ENCODE measurements around the gene BACE2. TPM values are rescaled to one million over a fixed set of nuclear protein-coding genes. Genes with fewer than 3 reads are reported as not detected.

BACE2 gene
- total and polyA plus RNA-seq, 4 donors: 9.2 to 36.0 (median 28.2) TPM

DNA sequence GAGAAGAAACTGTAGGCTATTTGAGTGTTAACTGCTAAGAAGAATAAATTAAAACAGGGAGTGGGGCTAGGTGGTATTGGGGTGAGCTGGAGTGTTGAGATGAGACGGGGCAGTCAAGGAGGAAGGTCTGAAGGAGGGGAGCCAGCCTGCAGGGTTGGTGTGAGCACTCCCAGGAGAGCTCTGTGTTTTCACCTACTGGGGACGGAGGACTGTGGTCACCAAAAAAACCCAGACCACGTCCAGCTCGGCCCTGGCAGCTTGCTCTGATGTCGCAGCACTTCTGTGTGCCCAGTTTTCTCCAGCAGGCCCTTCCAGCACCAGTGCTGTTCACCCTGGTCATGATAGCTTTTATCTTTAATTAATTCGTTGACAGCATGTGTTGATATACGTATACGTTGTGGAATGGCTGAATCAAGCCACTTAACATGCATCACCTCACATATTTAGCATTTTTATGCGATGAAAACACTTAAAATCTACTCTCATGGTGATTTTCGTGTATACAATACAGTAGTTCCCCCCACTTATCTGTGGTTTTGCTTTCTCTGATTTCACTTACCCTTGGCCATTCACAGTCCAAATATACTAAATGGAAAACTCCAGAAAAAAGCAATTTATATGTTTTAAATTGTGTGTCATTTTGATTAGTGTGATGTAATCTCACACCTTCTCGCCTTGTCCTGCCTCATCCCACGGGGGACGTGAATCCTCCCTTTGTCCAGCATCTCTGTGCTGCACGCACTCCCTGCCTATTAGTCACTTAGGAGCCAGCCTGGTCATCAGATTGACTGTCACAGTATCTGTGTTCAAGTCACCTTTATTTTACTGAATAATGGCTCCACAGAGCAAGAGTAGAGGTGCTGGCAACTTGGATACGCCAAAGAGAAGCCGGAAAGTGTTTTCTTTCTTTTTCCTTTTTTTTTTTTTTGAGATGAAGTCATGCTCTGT, 161.0 kb downstream of the BACE2 start:
- 72% methylated on average over 11 of the region's 16 CpGs for WGBS (ENCODE audit: insufficient coverage)
- Histone ChIP-seq H3K36me3 (ENCODE audit: control insufficient read depth, insufficient read depth, low read length) (no peaks in the 10 kb centered on the region), H3K9me3 (ENCODE audit: control insufficient read depth, insufficient read depth, low read length) (no peaks in the 10 kb centered on the region), H3K4me1 (ENCODE audit: control insufficient read depth, insufficient read depth, low read length) (no peaks in the 10 kb centered on the region), H3K27me3 (ENCODE audit: control insufficient read depth, insufficient read depth, low read length) (no peaks in the 10 kb centered on the region), H3K27ac (ENCODE audit: low read depth, low read length) (no peak overlapping the region), H3K4me3 (ENCODE audit: low read depth, low read length) (no peak overlapping the region)
- DNase-seq (ENCODE audit: low read depth in 4 of 6, low spot score in 6 of 6): no peak

Small RNAs within 50 kb of the gene (small RNA-seq; reads per million reads assigned to genes)
- gene MIR3197 (ENCODE audit: low replicate concordance): not detected

Other genes starting within 250 kb of the BACE2 start
- 1 to 10 TPM in 1 of 2 donors, under 1 TPM in 1; 0.59 to 1.7 TPM for gene FAM3B, start 148.6 kb downstream of the BACE2 start, total RNA-seq
- gene FAM3B, start 148.6 kb downstream of the BACE2 start, polyA plus RNA-seq (ENCODE audit: insufficient read length in 2 of 2): under 1 TPM; 0.24 to 0.65 TPM
- gene MX2, start 193.9 kb downstream of the BACE2 start, total RNA-seq: 1 to 10 TPM; 1.1 to 3.2 TPM
- 1 to 10 TPM in 1 of 2 donors, under 1 TPM in 1; 0.90 to 1.3 TPM for gene MX2, start 193.9 kb downstream of the BACE2 start, polyA plus RNA-seq (ENCODE audit: insufficient read length in 2 of 2)